DLD1 (cell line): Measurements from ENCODE around the gene CFAP61.

Source experiments
- in situ Hi-C: cut with HindIII; loops from 2 replicates; pipeline ENCODE4 v1.10.0; 2017; ENCODE audit warnings: low sequenced_read_pairs

The CFAP61 gene

GRCh38 chr20:20259533-20259932, 207.2 kb downstream of the CFAP61 start:
- in situ Hi-C loops, result no loop called here

DNA sequence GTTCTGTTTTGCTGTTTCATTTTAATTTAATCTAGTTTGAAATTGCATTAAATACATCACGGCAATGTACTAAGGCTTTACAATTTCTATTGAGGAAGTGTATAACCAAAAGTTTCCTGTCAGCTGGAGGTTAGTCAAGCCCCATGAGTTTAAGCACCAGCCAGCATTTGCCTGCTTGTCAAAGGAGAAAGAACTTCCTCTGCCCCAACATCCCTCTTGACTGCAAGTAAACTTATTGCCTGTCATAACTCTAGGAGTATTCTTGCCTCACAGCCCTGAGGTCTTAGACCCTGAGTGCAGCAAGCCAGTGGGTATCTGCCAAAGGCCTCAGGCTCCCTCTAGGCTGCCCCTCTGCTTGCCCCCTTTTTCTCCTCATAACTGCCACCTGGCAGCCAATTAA, 208.8 kb downstream of the CFAP61 start:
- in situ Hi-C loops, result no loop called here

GRCh38 chr20:20265210-20265609, 212.9 kb downstream of the CFAP61 start:
- in situ Hi-C loops, result no loop called here

DNA sequence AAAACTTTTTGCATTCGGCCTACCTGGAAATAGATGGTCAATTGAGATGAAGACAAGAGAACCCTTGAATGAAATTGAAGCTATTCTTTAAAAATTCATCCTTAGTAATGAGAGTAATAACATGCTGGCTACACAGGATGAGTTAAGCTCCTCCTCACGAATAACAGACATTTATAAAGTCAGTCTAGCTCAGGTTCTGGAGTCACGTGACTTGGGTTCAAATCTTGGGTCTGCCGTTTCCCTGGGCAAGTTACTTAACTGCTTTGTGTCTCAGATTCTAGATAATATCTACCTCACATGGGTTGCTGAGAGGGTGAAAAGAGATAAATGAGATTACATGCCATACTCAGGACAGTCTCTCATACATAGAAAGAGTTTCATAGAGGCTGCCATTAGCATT, 214.2 kb downstream of the CFAP61 start:
- in situ Hi-C loops, result no loop called here

DNA sequence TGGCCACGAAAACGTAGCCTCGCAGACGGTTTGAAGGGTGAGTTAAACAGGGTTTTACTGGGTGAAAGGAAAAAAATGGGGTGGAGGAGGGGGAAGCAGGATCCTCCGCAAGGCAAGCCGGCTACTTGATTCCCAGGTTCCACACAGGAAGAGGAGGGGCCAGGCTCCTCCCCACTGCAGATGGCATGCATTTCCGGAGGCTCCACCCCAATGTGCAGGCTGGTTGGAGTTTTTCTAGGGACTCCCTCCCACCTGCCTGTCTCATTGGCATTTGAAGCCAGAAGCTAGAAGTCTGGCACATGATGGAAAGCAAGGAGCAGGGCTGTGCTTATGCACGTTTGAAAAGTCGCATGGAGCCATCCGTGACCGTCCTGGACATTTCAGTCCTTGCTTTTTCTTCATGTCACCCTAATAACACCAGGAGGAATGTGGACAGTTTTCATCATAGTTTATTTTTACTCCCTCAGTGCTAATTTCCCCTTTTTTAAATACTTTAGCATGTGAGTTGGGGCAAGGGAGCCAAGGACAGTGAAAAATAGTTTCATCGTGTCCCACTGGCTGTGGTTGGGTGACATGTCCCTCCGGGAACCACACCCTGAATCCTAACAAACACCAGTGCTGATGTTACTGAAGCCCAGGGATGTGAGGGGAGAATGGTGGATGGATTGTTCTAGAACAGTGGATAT, 215.5 kb downstream of the CFAP61 start:
- in situ Hi-C loops, result no loop called here

GRCh38 chr20:20271271-20271670, 218.9 kb downstream of the CFAP61 start:
- in situ Hi-C loops, result no loop called here

GRCh38 chr20:20272686-20273085, 220.4 kb downstream of the CFAP61 start:
- in situ Hi-C loops, result no loop called here

- in situ Hi-C loops, result no loop called here
These were observed 221.0 kb downstream of the CFAP61 start for GRCh38 chr20:20273286-20273685.

DNA sequence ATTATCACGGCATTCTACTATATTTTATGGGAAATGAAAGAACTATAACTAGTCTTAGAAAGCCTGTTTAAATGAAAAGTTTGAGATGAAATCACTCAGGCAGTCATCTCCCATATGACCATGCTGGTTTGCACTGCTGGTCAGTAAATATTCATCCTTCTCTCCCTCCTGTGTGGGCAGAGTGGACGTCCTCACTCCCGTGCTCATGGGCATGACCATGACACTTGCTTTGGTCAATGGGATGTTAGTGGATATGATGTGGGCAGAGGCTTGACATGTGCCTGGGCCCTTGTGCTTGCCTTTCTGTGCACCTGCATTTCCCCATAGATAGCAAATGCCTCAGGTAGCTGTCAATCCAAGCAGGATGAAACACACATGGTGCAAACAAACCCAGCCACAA, 222.5 kb downstream of the CFAP61 start:
- in situ Hi-C loops, result no loop called here

- in situ Hi-C loops, result no loop called here
These were observed 223.3 kb downstream of the CFAP61 start for GRCh38 chr20:20275636-20276035.

- in situ Hi-C loops, result no loop called here
These were observed 224.6 kb downstream of the CFAP61 start for GRCh38 chr20:20276811-20277530.

- in situ Hi-C loops, result no loop called here
These were observed 225.6 kb downstream of the CFAP61 start for GRCh38 chr20:20277894-20278335.

DNA sequence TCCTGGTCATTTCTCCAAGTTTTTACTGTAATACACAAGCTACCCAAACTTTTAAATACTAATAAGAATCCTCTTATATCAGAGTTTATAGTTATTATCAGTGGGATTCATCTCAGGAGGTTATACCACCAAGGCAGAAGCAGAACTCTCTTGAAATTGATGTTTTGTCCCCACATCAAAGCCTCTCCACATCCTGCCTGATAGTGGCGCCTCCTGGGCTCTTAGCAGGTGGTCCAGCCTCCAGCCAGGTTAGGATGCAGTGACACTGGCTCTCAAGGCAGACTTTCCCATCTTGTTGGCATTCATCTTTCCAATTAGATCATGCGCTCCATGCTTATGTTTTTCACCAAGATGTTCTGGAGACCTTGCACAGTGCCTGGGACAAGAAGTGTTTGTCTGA, 233.7 kb downstream of the CFAP61 start:
- in situ Hi-C loops, result no loop called here

DNA sequence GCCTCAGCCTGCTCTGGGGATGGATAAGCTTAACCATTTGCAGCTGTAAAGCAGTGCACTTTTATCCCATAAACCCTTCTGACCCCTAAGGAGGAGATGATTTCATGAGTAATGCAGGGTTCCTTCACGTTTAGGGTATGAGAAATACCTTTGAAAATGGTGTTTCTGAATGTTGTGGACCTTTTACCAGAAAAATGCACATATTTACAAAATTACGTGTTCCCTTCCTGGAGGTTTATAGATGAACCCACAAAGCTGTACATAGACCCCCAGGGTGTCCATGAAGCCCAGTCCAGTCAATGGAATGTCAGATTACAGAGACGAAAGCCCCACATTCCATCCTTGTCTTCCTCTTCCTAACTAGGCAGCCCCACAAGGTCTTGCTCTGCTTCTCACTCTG, 237.0 kb downstream of the CFAP61 start:
- in situ Hi-C loops, result no loop called here

GRCh38 chr20:20292472-20292871, 240.1 kb downstream of the CFAP61 start:
- in situ Hi-C loops, result no loop called here

DNA sequence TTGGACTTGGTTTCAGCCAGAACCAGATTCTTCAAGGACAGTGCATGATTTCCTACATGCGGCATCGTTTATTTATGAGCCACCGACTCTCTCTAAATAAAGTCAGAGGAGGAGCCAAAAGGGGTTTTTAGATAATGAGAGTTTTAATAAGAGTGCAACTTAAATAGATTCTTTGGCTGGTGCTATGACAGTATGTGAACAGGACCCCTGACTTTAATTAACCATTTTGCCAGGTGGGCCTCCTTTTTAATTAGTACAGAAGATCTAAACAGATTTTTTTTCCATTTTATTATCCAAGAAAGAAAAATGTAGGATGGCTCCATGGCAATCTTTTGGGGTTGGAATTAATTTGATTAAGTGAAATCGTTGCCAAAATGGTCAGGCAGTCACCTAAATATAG, 240.8 kb downstream of the CFAP61 start:
- in situ Hi-C loops, result no loop called here

DNA sequence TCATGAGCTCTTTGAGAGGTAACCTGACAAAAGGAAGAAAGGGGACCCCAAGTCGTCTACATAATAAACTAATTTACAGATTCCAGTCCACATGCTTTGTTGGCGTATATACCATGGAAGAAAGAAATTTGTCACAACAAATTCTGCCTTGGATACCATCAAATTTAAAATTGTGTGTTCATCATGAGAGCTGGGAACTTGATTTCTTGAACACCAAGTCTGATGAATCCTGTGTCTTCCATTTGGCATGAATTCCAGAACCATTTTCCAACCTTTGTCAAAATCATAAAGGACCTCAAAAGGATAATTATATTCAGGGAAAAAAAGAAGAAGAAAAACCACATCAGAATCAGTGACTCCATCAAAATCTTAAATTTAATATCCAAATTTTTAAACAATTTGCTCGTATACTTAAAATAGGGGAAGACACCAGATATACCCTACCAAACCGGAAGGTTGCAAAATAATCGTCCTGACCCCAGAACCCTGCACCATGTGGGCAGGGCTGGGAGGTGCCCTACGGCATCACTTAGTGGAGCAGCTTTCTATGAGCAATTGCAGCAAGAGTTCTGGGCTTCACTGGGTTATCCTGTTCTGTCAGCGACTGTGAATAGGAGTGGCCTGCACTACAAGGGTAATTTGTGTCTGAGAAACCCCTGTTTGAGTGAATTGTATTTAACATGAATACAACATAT, 241.5 kb downstream of the CFAP61 start:
- in situ Hi-C loops, result no loop called here

- in situ Hi-C loops, result no loop called here
These were observed 243.5 kb downstream of the CFAP61 start for GRCh38 chr20:20295621-20296498.

DNA sequence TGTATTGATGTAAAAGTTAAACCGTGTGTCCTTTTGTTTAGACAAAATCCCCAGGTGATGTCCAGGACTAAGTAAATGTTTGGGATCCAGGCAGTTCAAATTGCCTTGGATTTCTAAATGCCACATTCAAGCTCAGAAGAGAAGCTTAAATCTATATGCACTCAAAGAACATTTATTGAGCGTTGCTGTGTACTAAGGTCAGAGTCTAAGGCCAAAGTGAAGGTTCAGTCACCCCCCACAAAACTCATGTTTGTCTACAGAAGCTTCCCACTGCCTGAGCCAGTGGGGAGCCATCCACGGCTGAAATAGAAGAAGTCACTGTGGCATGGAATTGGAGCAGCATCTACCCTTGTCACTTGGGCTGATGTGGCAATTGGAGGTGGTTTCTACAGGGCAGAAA, 244.8 kb downstream of the CFAP61 start:
- in situ Hi-C loops, result no loop called here

GRCh38 chr20:20297752-20298151, 245.4 kb downstream of the CFAP61 start:
- in situ Hi-C loops, result no loop called here

DNA sequence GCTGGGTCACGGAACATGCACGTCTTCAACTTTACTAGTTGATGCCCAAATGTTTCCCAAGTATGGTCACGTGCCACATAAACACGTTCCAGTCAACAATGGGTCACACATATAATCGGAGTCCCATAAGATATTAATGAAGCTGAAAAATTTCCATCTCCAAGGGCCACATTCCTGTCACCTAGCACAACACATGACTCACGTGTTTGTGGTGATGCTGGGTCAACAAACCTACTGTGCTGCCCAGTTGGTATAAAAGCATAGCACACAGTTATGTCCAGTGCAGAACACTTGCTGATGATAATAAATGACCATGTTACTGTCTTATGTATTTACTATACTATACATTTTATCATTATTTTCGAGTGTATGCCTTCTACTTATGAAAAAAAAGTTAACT, 247.6 kb downstream of the CFAP61 start:
- in situ Hi-C loops, result no loop called here
